Measurements from ENCODE around the gene DDX56. TPM values are rescaled to one million over a fixed set of nuclear protein-coding genes. Genes with fewer than 3 reads are reported as not detected.

Gene DDX56
- total RNA-seq, 4 donors from 2014 or later: 43.0 to 104 (median 50.3) TPM

- DNase-seq (ENCODE audit: low spot score) (no peak), ATAC-seq (ENCODE audit: low FRiP score) (no peak)
- no peak for TF ChIP-seq CTCF (IDR thresholded peaks at IDR 0.05)
Observed at GRCh38 chr7:44595934-44596635, 22.4 kb upstream of the DDX56 start.

GRCh38 chr7:44590910-44591309 lies 17.2 kb upstream of the DDX56 start:
- no peak for TF ChIP-seq CTCF (IDR thresholded peaks at IDR 0.05)
- DNase-seq (ENCODE audit: low spot score): no peak
- no peak for ATAC-seq (ENCODE audit: low FRiP score)

- ATAC-seq (ENCODE audit: low FRiP score) (peak; percentile 54), DNase-seq (ENCODE audit: low spot score) (peak; percentile 28)
- TF ChIP-seq CTCF (IDR thresholded peaks at IDR 0.05): no peak
Observed at GRCh38 chr7:44587843-44588711, 14.4 kb upstream of the DDX56 start.

- DNase-seq (ENCODE audit: low spot score): no peak
- no peak for TF ChIP-seq CTCF (IDR thresholded peaks at IDR 0.05)
- ATAC-seq (ENCODE audit: low FRiP score): no peak
Observed at GRCh38 chr7:44583146-44583865, 9.6 kb upstream of the DDX56 start.

- TF ChIP-seq CTCF (IDR thresholded peaks at IDR 0.05): no peak
- ATAC-seq (ENCODE audit: low FRiP score) (peak; percentile 100), DNase-seq (ENCODE audit: low spot score) (peak; percentile 99)
Observed at GRCh38 chr7:44581879-44582603, 8.3 kb upstream of the DDX56 start, which contains the start of gene TMED4. TMED4 (minus strand) TSS chr7:44582231; CDS start chr7:44582206, 25 bp downstream.

Measured in omental fat pad (tissue), 4 donors.